GM23338 (cell line): ENCODE results near the gene BAG5. TPM values are rescaled to one million over a fixed set of nuclear protein-coding genes. Genes with fewer than 3 reads are reported as not detected.
A peak's percentile ranks its signal among the peaks of the same experiment; 100 is the strongest.

Source experiments
- ATAC-seq: fragments of 200-7000 bp; cut with Tn5 transposase; 3 replicates; pipeline ENCODE4 v1.9.1; 2020
- DNase-seq: peaks from one replicate; pipeline ENCODE4 v3.0.0-alpha.2; 2015; ENCODE audit warnings: low spot score
- H2AFZ ChIP-seq: fragments of 200-600 bp; sonication (generic); 2 replicates; pipeline ENCODE4 v1.8.0; 2016; ENCODE audit warnings: antibody characterized with exemption, mild to moderate bottlenecking, moderate library complexity
- H3F3A ChIP-seq: fragments of 200-600 bp; sonication (generic); replicated peaks from 2 replicates; pipeline ENCODE4 v1.8.0; 2017; ENCODE audit warnings: antibody characterized with exemption, mixed run types, low read depth
- H3K27ac ChIP-seq: fragments of 200-600 bp; sonication (generic); 2 replicates; pipeline ENCODE4 v1.6.1; 2016; ENCODE audit warnings: low read depth
- H3K27me3 ChIP-seq: fragments of 200-600 bp; sonication (generic); 2 replicates; pipeline ENCODE4 v1.8.0; 2016; ENCODE audit warnings: mild to moderate bottlenecking, mixed run types, moderate library complexity; ENCODE audit not compliant: insufficient read depth
- H3K36me3 ChIP-seq: fragments of 200-600 bp; sonication (generic); 2 replicates; pipeline ENCODE4 v1.8.0; 2016; ENCODE audit warnings: mild to moderate bottlenecking; ENCODE audit not compliant: insufficient read depth
- H3K4me1 ChIP-seq: fragments of 200-600 bp; sonication (generic); 2 replicates; pipeline ENCODE4 v1.8.0; 2016; ENCODE audit warnings: mild to moderate bottlenecking, moderate library complexity; ENCODE audit not compliant: insufficient read depth
- H3K4me2 ChIP-seq: fragments of 200-600 bp; sonication (generic); 2 replicates; pipeline ENCODE4 v1.7.1; 2017; ENCODE audit warnings: mixed run types
- H3K4me3 ChIP-seq: fragments of 200-600 bp; sonication (generic); 2 replicates; pipeline ENCODE4 v1.6.1; 2016; ENCODE audit warnings: mixed run types
- H3K79me2 ChIP-seq: fragments of 200-600 bp; sonication (generic); replicated peaks from 2 replicates; pipeline ENCODE4 v1.8.0; 2017; ENCODE audit warnings: mild to moderate bottlenecking; ENCODE audit not compliant: insufficient read depth
- H3K9me2 ChIP-seq: fragments of 200-600 bp; sonication (generic); 2 replicates; pipeline ENCODE4 v1.8.0; 2017; ENCODE audit not compliant: insufficient read depth
- H4K20me1 ChIP-seq: fragments of 200-600 bp; sonication (generic); replicated peaks from 2 replicates; pipeline ENCODE4 v1.8.0; 2017; ENCODE audit warnings: mild to moderate bottlenecking; ENCODE audit not compliant: insufficient read depth
- H3K27ac Mint-ChIP-seq: 2 replicates; pipeline ENCODE4 v1.8.0; 2020; ENCODE audit warnings: inconsistent platforms, mild to moderate bottlenecking, moderate library complexity, mixed read lengths
- H3K27me3 Mint-ChIP-seq: 3 replicates; pipeline ENCODE4 v1.8.0; 2022; ENCODE audit warnings: low read depth, mild to moderate bottlenecking, moderate library complexity, mixed read lengths, inconsistent platforms; ENCODE audit not compliant: insufficient read depth, poor library complexity
- H3K36me3 Mint-ChIP-seq: 3 replicates; pipeline ENCODE4 v1.8.0; 2021; ENCODE audit warnings: low read depth, mild to moderate bottlenecking, inconsistent platforms, moderate library complexity, mixed read lengths
- H3K4me1 Mint-ChIP-seq: 3 replicates; pipeline ENCODE4 v1.8.0; 2020; ENCODE audit warnings: mild to moderate bottlenecking, inconsistent platforms, mixed read lengths
- H3K4me3 Mint-ChIP-seq: 3 replicates; pipeline ENCODE4 v1.8.0; 2021; ENCODE audit warnings: moderate library complexity, mild to moderate bottlenecking, inconsistent platforms, mixed read lengths
- H3K9me3 Mint-ChIP-seq: 3 replicates; pipeline ENCODE4 v1.8.0; 2020; ENCODE audit warnings: moderate library complexity, mild to moderate bottlenecking, inconsistent platforms, mixed read lengths
- CREB1 ChIP-seq: fragments of 250-450 bp; sonication (Bioruptor Pico); IDR thresholded peaks from 2 replicates; pipeline ENCODE4 v1.5.0; 2020; ENCODE audit warnings: low read depth, mild to moderate bottlenecking, moderate library complexity
- CTCF ChIP-seq, 2 experiments: fragments of 200-600 bp in 1 of 2; sonication (generic) in 1 of 2; conservative IDR thresholded peaks; 2 replicates each; pipeline versions ENCODE4 v1.5.1 to v1.6.1; 2016 to 2017; ENCODE audit warnings: antibody characterized with exemption in 2 of 2, low read depth in 2 of 2, mild to moderate bottlenecking in 2 of 2, moderate library complexity in 1 of 2
- ETS1 ChIP-seq: IDR thresholded peaks from 2 replicates; pipeline ENCODE4 v1.6.1; 2016; ENCODE audit warnings: antibody characterized with exemption
- EZH2 ChIP-seq: fragments of 200-600 bp; sonication (generic); IDR thresholded peaks from one replicate; pipeline ENCODE4 v1.8.0; 2017; ENCODE audit warnings: antibody characterized with exemption, mild to moderate bottlenecking, low read depth; ENCODE audit not compliant: unreplicated experiment
- EZH2phosphoT487 ChIP-seq: fragments of 200-600 bp; sonication (generic); IDR thresholded peaks from one replicate; pipeline ENCODE4 v1.8.1; 2018; ENCODE audit warnings: antibody characterized with exemption; ENCODE audit not compliant: unreplicated experiment
- POLR2AphosphoS5 ChIP-seq: IDR thresholded peaks from 2 replicates; pipeline ENCODE4 v1.6.1; 2016; ENCODE audit warnings: antibody characterized with exemption, low read depth
- ZNF114 ChIP-seq: fragments of 250-450 bp; sonication (Bioruptor Pico); IDR thresholded peaks from 2 replicates; pipeline ENCODE4 v1.5.0; 2020; ENCODE audit warnings: mild to moderate bottlenecking, moderate library complexity
- ZNF331 ChIP-seq: fragments of 250-450 bp; sonication (Bioruptor Pico); IDR thresholded peaks from 2 replicates; pipeline ENCODE4 v1.5.0; 2020; ENCODE audit warnings: low read depth, mild to moderate bottlenecking, moderate library complexity
- ZNF462 ChIP-seq: fragments of 250-450 bp; sonication (Bioruptor Pico); IDR thresholded peaks from 2 replicates; pipeline ENCODE4 v1.5.0; 2020; ENCODE audit warnings: mild to moderate bottlenecking, moderate library complexity
- polyA plus RNA-seq: library from polyadenylated mRNA; unstranded; fragments of >200 nt; fragmentation: Nextera tagmentation; extraction: Ambion mirVana; gene quantifications from 2 replicates; pipeline ENCODE4 v1.2.1, GENCODE V29; 2016
- total RNA-seq: library from RNA; depleted of rRNA; stranded (reverse); fragments of >200 nt; shearing (Covaris generic); gene quantifications from 2 replicates; pipeline ENCODE4 v1.2.3, GENCODE V29; 2014

The BAG5 gene
- total and polyA plus RNA-seq, 2 experiments from 2014 or later: 21.1 to 29.2 TPM

GRCh38 chr14:103563226-103563620 lies 766 bp upstream of the BAG5 start:
- peak overlapping the region; percentile 91; the same call in 1 of the 2 replicates for H3K27ac ChIP-seq
- H3K4me3 ChIP-seq: peak overlapping the region; percentile 100
- DNase-seq: no peak
- H3K27me3 ChIP-seq: no peaks in the 10 kb centered on the region
- H4K20me1 ChIP-seq: peaks cover 34% of the 10 kb centered on the region
- peak overlapping the region; percentile 99 for H3K4me2 ChIP-seq
- H3K79me2 ChIP-seq: peaks cover 92% of the 10 kb centered on the region
- TF ChIP-seq ETS1 (no peak), POLR2AphosphoS5 (0 out of 2 replicates have a peak, but pooled peaks have one; percentile 7)
- H3K9me3 Mint-ChIP-seq: no peaks in the 10 kb centered on the region; the same call in 2 of the 3 replicates
- H3K36me3 ChIP-seq: peaks cover 15% of the 10 kb centered on the region; the same call in 1 of the 2 replicates
- peak overlapping the region; percentile 42 for H3K27ac Mint-ChIP-seq
- peaks cover 37% of the 10 kb centered on the region for H3K36me3 Mint-ChIP-seq
- H3K4me3 Mint-ChIP-seq: peak overlapping the region; percentile 90
- ATAC-seq: peak; percentile 65
- H3K27me3 Mint-ChIP-seq: peaks cover 6% of the 10 kb centered on the region
- peaks cover 16% of the 10 kb centered on the region for H3K4me1 ChIP-seq
- peaks cover 27% of the 10 kb centered on the region for H3F3A ChIP-seq
- peak overlapping the region; percentile 74; the same call in 1 of the 2 replicates for H2AFZ ChIP-seq
- H3K4me1 Mint-ChIP-seq: peaks cover 33% of the 10 kb centered on the region
- no peaks in the 10 kb centered on the region for H3K9me2 ChIP-seq

GRCh38 chr14:103562179-103562428 lies 353 bp downstream of the BAG5 start:
- Histone ChIP-seq H3K9me2 (no peaks in the 10 kb centered on the region), H3K4me2 (peak overlapping the region; percentile 99), H3K36me3 (peaks cover 15% of the 10 kb centered on the region; the same call in 1 of the 2 replicates), H2AFZ (peak overlapping the region; percentile 74), H4K20me1 (peaks cover 36% of the 10 kb centered on the region), H3F3A (peaks cover 36% of the 10 kb centered on the region), H3K27ac (peak overlapping the region; percentile 91), H3K79me2 (peaks cover 91% of the 10 kb centered on the region), H3K4me3 (peak overlapping the region; percentile 100), H3K27me3 (no peaks in the 10 kb centered on the region), H3K4me1 (peaks cover 16% of the 10 kb centered on the region)
- ATAC-seq: peak; percentile 33; the same call in 2 of the 3 replicates
- peaks cover 40% of the 10 kb centered on the region for H3K36me3 Mint-ChIP-seq
- peak; percentile 65 for DNase-seq
- H3K4me1 Mint-ChIP-seq: peaks cover 27% of the 10 kb centered on the region
- peak overlapping the region; percentile 95 for H3K27ac Mint-ChIP-seq
- peak overlapping the region; percentile 90 for H3K4me3 Mint-ChIP-seq
- no peaks in the 10 kb centered on the region; the same call in 2 of the 3 replicates for H3K9me3 Mint-ChIP-seq
- peaks cover 9% of the 10 kb centered on the region for H3K27me3 Mint-ChIP-seq
- TF ChIP-seq ZNF462 (CRISPR knock-in tag) (no peak), POLR2AphosphoS5 (no peak), ZNF114 (CRISPR knock-in tag) (no peak), CTCF (conservative IDR thresholded peaks at IDR 0.05; ENCODE audit: low read depth in 2 of 2) (no peak), CREB1 (CRISPR knock-in tag) (no peak), EZH2phosphoT487 (no peak), ZNF331 (CRISPR knock-in tag) (no peak), ETS1 (no peak), EZH2 (no peak)
